M059J (cell line): Measurements from ENCODE around the gene EZH1. TPM values are rescaled to one million over a fixed set of nuclear protein-coding genes. Genes with fewer than 3 reads are reported as not detected.
A peak's percentile ranks its signal among the peaks of the same experiment; 100 is the strongest.
"Not testable (repeated sequence)": the region's sequence is repeated elsewhere in the genome, so short reads cannot be mapped to it uniquely, and the experiment has no call there.

ENCODE experiments used
- DNase-seq: peaks from one replicate; pipeline ENCODE4 v3.0.0-alpha.2; 2012; ENCODE audit warnings: low read depth
- total RNA-seq: library from RNA; depleted of rRNA; stranded (reverse); fragments of >200 nt; shearing (Covaris generic); gene quantifications from 2 replicates; pipeline ENCODE4 v1.2.3, GENCODE V29; 2014

The EZH1 gene
- total RNA-seq, 1 experiment from 2014 or later = 7.8 TPM

- DNase-seq = no peak
Measured at GRCh38 chr17:42772945-42773289, 28.1 kb upstream of the EZH1 start.

DNA sequence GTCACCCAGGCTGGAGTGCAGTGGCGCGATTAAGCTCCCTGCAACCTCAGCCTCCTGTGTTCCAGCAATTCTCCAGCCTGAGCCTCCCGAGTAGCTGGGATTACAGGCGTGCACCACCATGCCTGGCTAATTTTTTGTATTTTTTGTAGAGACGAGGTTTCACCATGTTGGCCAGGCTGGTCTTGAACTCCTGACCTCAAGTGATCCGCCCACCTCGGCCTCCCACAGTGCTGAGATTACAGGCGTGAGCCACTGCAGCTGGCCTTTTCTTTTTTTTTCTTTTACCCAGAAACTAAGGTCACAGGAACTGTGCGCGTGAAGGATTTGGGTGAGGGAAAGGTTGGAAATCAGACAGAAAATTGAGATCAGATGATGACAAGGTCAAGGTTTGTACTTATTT is 25.1 kb upstream of the EZH1 start:
- DNase-seq = not testable (repeated sequence)

DNA sequence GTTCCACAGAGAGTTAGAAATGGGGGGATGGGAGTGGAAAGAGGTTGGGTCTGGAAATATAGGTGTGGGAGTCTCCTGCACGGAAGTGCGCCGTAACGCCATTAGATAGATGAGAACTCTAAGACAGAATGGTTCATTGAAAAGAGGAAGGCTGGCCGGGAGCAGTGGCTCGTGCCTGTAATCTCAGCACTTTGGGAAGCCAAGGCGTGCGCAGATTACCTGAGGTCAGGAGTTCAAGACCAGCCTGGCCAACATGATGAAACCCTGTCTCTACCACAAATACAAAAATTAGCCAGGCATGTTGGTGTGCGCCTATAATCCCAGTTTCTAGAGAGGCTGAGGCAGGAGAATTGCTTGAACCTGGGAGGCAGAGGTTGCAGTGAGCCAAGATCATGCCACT is 23.2 kb upstream of the EZH1 start:
- DNase-seq = not testable (repeated sequence)

- no peak for DNase-seq
Measured at GRCh38 chr17:42767512-42767911, 22.7 kb upstream of the EZH1 start.

DNA sequence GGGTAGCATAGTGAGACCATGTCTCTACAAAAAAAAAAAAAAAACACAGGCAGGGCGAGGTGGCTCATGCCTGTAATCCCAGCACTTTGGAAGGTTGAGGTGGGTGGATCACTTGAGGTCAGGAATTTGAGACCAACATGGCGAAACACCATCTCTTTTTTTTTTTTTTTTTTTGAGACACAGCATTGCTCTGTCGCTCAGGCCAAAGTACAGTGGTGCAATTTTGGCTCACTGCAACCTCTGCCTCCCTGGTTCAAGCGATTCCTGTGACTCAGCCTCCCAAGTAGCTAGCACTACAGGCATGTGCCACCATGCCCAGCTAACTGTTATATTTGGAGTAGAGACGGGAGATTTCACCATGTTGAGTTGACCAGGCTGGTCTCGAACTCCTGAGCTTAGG is 21.3 kb upstream of the EZH1 start:
- DNase-seq = no peak

- no peak for DNase-seq
Measured at GRCh38 chr17:42761638-42762037, 16.8 kb upstream of the EZH1 start.

- DNase-seq = no peak
Measured at GRCh38 chr17:42760652-42761581, 16.1 kb upstream of the EZH1 start, which contains the start of gene RAMP2. RAMP2 (plus strand) TSS chr17:42761227; CDS start chr17:42761262, 35 bp downstream.

DNA sequence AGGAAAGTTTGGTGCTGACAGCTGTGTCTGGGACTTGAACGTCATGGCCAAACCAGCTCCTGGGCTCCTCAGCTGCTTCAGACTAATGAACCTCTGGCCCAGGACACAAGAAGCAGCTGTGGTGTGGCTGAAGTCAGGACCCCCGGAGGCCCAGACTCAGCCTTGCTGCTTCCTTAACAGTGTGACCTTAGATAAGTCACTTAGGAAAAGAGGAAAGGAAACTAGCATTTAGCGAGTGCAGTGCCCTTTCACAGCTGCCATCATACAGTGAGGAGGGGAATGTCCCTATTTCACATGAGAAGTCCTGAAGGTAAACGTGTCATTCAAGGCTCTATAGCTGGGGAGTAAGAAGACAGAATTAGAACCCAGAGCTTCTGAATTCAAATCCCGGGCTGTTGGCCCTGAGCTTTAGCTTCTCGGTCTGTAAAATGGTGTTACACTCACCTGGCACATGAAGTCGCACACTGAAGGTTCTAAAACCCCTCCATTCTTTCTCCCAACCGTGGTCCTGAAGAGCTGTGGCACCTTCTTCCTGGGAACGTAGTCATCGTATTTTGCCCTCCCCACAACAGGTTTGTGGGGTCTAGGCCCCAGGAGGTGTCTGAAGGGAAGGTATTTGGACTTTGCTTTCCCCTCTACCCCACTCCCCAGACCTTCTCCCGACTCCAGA is 15.3 kb upstream of the EZH1 start:
- DNase-seq = no peak

GRCh38 chr17:42754782-42755181 is 9.9 kb upstream of the EZH1 start:
- DNase-seq = peak; percentile 53

GRCh38 chr17:42751628-42752027 is 6.8 kb upstream of the EZH1 start:
- DNase-seq = no peak

DNA sequence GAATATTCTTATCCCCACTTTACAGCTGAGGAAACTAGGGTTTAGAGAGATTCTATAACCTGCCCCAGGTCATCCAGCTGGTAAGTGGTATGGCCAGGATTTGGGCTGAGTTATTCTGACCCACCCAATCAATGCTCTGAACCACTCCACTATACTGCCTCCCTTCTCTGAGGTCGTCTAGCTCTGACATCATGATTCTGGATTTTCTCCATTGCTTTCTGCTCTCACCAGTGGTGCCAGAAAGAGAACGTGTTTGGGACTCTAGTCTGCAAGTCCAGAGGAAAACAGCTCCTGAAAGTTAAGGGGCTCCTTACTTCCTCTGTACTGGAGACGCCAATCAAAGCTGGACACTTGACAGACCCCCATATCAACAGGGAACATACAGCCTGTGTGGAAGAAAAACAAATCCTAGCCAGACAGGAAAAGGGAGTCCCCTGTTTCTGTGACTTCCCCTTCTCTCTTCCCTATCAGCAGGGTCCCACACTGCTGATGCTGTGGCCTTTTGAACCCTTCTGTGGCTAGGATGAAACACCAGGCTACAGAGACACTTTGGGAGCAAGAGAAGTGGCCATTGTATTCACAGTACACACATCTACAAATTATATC is 6.0 kb upstream of the EZH1 start:
- no peak for DNase-seq

GRCh38 chr17:42748908-42749798 is 4.3 kb upstream of the EZH1 start:
- DNase-seq = no peak

DNA sequence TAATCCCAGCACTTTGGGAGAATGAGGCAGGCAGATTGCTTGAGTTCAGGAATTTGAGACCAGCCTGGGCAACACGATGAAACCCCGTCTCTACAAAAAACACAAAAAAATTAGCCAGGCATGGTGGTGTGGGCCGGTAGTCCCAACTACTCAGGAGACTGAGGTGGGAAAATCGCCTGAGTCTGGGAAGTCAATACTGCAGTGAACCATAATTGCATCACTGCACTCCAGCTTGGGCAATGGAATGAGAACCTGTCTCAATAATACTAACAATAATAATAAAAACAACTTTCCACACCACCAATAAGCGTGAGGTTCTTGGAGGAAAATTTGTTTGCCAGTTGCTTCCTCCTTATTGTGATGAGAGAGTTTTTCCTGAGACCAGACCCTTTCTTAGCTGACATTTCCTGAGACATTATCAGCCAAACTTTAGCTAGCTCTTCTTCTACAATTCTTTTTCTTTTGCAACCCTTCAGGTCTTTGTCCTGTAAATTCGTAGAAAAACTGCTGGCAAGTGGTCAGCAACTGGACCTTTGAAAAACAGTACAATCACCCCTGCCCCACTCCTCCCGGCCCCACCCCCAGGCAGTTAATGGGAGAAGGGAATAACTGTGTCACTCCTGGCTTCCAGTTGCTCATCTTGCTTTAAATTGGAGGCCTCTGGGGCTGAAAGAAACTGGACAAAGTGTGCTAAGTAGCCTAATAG is 3.5 kb upstream of the EZH1 start:
- DNase-seq = no peak

DNA sequence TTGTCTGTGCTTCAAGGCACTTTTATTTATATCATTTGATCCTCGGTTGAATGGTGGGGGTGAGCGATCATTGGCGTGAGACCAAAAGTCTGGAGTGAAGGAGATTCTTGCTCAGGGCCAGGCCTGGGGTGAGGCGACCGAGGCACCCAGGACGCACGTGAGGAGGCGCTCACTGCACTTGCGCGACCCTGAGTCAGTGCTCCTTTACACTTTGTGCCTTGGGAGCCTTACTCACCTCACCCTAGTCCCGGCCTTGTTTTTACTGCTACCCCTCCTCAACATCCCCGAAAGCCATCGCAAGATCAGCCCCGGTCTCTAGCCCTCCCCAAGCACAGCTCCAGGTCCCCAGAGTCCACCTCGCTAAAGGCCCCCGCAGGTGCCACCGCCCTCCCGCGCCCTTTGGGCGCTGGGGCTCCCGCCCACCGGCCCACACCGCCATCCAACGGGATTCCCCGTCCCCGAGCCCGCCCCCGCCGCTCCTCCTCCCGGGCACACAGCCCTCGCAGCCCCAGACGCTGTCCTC is 496 bp downstream of the EZH1 start:
- DNase-seq = peak; percentile 62

GRCh38 chr17:42743595-42744282 is 1.1 kb downstream of the EZH1 start:
- DNase-seq = no peak

- not testable (repeated sequence) for DNase-seq
Measured at GRCh38 chr17:42742916-42743315, 1.9 kb downstream of the EZH1 start.

DNA sequence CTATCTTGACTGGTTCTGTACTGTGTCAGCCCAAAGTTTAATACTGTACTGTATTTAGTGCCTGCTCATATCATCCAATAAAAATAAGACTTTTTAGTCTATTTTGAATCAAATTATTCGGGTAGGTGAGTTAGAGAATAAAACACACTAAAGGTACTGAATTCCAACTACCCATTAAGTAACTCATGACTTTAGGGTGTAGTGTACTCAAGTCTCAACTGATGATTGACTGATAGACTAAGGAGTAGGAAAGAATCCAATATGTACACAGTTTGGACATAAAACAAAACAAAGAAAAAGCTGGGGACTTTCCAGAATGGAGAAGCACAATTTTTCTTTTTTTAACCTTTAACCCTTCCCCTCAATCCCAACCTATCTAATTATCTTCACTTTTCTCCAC is 4.1 kb downstream of the EZH1 start:
- DNase-seq = no peak

DNA sequence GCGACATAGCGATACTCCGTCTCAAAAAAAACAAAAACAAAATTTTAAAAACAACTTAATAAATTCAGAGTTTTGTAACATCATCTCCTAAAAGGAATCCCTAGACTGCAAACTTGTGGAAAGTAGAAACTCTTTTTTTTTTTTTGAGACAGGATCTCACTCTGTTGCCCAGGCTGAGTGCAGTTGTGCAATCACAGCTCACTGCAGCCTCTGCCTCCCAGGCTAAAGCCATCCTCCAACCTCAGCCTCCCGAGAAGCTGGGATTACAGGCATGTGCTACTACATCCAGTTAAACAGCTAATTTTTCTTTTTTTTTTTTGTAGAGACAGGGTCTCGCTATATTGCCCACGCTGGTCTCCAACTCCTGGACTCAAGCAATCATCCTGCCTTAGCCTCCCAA is 19.7 kb downstream of the EZH1 start:
- no peak for DNase-seq

DNA sequence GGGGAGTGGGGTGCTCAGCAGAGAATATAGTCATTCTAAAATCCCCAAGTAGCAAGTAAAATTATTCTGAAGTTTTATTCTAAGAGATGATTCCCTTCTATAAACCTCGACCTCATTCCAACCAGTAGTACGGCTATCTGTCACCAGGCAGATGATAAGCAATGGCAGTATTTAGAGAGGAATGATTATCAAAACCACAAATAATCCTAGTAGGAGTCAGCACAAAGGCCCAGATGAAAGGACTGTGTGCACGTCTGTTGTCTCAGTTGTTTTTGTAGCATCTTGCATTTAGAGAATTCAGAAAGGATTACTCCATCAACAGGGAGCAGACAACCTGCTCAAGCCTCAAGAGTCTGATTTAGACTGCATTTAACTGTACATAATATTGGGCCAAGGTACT is 21.2 kb downstream of the EZH1 start:
- no peak for DNase-seq

- peak; percentile 65 for DNase-seq
Measured at GRCh38 chr17:42720996-42721583, 23.8 kb downstream of the EZH1 start.
